ENCODE measurements around the gene MEIS3.

GRCh38 chr19:47467914-47468313, 48.6 kb upstream of the MEIS3 start:
- no peak for TF ChIP-seq EZH2 (IDR thresholded peaks at IDR 0.05; ENCODE audit: borderline replicate concordance, low read depth, low read length, poor library complexity, severe bottlenecking)
- no peak for TF ChIP-seq CTCF (conservative IDR thresholded peaks at IDR 0.05; ENCODE audit: low read depth, low read length)

Measured in A673 (cell line).